Astrocyte (in vitro differentiated cells and primary cell): ENCODE measurements around the gene GRIK3. TPM values are rescaled to one million over a fixed set of nuclear protein-coding genes. Genes with fewer than 3 reads are reported as not detected.

Experiments used
- DNase-seq: peaks from one replicate; pipeline ENCODE4 v3.0.0-alpha.2; 2010; ENCODE audit warnings: low read depth
- FAIRE-seq: peaks from 2 replicates; lab custom pipeline; 2011; peaks lifted over from hg19 to GRCh38; lab: Jason Lieb, UNC
- H2AFZ ChIP-seq: 2 replicates; pipeline ENCODE4 v1.6.0; 2012; ENCODE audit warnings: low read depth, low read length, inconsistent platforms
- H3K27ac ChIP-seq: 2 replicates; pipeline ENCODE4 v1.5.1; 2011; ENCODE audit warnings: low read depth, low read length, inconsistent platforms
- H3K27me3 ChIP-seq: 2 replicates; pipeline ENCODE4 v1.6.0; 2011; ENCODE audit warnings: low read length, inconsistent platforms; ENCODE audit not compliant: insufficient read depth
- H3K36me3 ChIP-seq: 2 replicates; pipeline ENCODE4 v1.5.1; 2011; ENCODE audit warnings: low read length, inconsistent platforms; ENCODE audit not compliant: insufficient read depth
- H3K4me1 ChIP-seq: 2 replicates; pipeline ENCODE4 v1.5.1; 2011; ENCODE audit warnings: low read length, inconsistent platforms; ENCODE audit not compliant: insufficient read depth
- H3K4me2 ChIP-seq: 2 replicates; pipeline ENCODE4 v1.6.0; 2012; ENCODE audit warnings: low read length, inconsistent platforms
- H3K4me3 ChIP-seq: 2 replicates; pipeline ENCODE4 v1.5.1; 2011; ENCODE audit warnings: low read depth, mild to moderate bottlenecking, low read length, inconsistent platforms; ENCODE audit not compliant: insufficient read depth
- H3K79me2 ChIP-seq: 2 replicates; pipeline ENCODE4 v1.6.0; 2012; ENCODE audit warnings: mild to moderate bottlenecking, low read length, inconsistent platforms; ENCODE audit not compliant: insufficient read depth
- H3K9ac ChIP-seq: 2 replicates; pipeline ENCODE4 v1.6.0; 2012; ENCODE audit warnings: mild to moderate bottlenecking, low read length, inconsistent platforms
- H3K9me3 ChIP-seq: 2 replicates; pipeline ENCODE4 v1.5.1; 2012; ENCODE audit warnings: low read depth, mild to moderate bottlenecking, low read length, inconsistent platforms; ENCODE audit not compliant: insufficient read depth
- H4K20me1 ChIP-seq: 2 replicates; pipeline ENCODE4 v1.6.0; 2012; ENCODE audit warnings: low read length, inconsistent platforms; ENCODE audit not compliant: insufficient read depth
- H3K27ac Mint-ChIP-seq: one replicate; pipeline ENCODE4 v1.8.0; 2021; ENCODE audit warnings: mild to moderate bottlenecking, mixed read lengths; ENCODE audit not compliant: unreplicated experiment
- H3K27me3 Mint-ChIP-seq: one replicate; pipeline ENCODE4 v1.8.0; 2021; ENCODE audit warnings: low read depth, mixed read lengths; ENCODE audit not compliant: unreplicated experiment
- H3K36me3 Mint-ChIP-seq: one replicate; pipeline ENCODE4 v1.8.0; 2021; ENCODE audit warnings: low read depth, mixed read lengths; ENCODE audit not compliant: unreplicated experiment
- H3K4me1 Mint-ChIP-seq: one replicate; pipeline ENCODE4 v1.8.0; 2021; ENCODE audit warnings: low read depth, mixed read lengths; ENCODE audit not compliant: unreplicated experiment
- H3K4me3 Mint-ChIP-seq: one replicate; pipeline ENCODE4 v1.8.0; 2021; ENCODE audit warnings: mild to moderate bottlenecking, moderate library complexity, mixed read lengths; ENCODE audit not compliant: unreplicated experiment
- H3K9me3 Mint-ChIP-seq: one replicate; pipeline ENCODE4 v1.8.0; 2021; ENCODE audit warnings: mild to moderate bottlenecking, mixed read lengths; ENCODE audit not compliant: unreplicated experiment
- EZH2 ChIP-seq: IDR thresholded peaks from 2 replicates; pipeline ENCODE4 v1.6.1; 2012; ENCODE audit warnings: mild to moderate bottlenecking, low read length, inconsistent platforms; ENCODE audit not compliant: insufficient read depth
- total RNA-seq: library from RNA; stranded (reverse); gene quantifications from 2 replicates; pipeline ENCODE4 v1.2.1, GENCODE V29; 2021
- TF ChIP-seq, protein P1 (sequence below): IDR thresholded peaks from 2 replicates; pipeline ENCODE4 v1.5.1; 2011; ENCODE audit warnings: low read depth, mild to moderate bottlenecking, inconsistent platforms, low read length, moderate library complexity; ENCODE audit not compliant: insufficient read depth

The GRIK3 gene
- total RNA-seq, 1 donor from 2014 or later = 0.16 TPM

DNA sequence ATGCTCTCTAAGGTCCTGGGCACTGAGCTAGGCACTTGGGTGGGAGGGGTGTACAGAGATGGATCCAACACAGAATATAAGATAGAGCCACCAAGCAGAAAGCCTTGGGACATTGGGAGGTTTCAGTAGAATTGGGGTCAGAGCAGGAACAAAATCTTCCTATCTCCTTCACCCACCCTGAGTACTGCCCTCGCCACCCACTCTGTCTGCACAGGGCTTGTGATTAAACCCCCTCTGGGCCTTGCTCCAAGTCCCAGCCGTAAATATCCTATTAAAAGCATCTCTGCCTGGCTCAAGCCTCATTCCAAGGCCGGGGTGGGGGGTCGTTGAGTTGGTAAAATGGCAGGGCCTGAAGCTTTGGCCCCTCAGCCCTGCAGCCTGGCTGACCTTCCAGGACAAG is 166.7 kb downstream of the GRIK3 start:
- Histone ChIP-seq H3K4me1 (no peaks in the 10 kb centered on the region), H3K79me2 (no peaks in the 10 kb centered on the region), H4K20me1 (no peaks in the 10 kb centered on the region), H3K36me3 (no peaks in the 10 kb centered on the region), H3K27ac (no peak overlapping the region), H3K4me3 (no peak overlapping the region), H3K27me3 (no peaks in the 10 kb centered on the region), H3K4me2 (no peak overlapping the region), H3K9me3 (no peaks in the 10 kb centered on the region), H2AFZ (no peak overlapping the region), H3K9ac (no peak overlapping the region)
- no peak for DNase-seq
- no peak overlapping the region for H3K4me3 Mint-ChIP-seq
- H3K36me3 Mint-ChIP-seq = no peaks in the 10 kb centered on the region
- no peak overlapping the region for H3K27ac Mint-ChIP-seq
- H3K27me3 Mint-ChIP-seq = peaks cover 18% of the 10 kb centered on the region
- no peak for TF ChIP-seq EZH2
- TF ChIP-seq, protein P1, sequence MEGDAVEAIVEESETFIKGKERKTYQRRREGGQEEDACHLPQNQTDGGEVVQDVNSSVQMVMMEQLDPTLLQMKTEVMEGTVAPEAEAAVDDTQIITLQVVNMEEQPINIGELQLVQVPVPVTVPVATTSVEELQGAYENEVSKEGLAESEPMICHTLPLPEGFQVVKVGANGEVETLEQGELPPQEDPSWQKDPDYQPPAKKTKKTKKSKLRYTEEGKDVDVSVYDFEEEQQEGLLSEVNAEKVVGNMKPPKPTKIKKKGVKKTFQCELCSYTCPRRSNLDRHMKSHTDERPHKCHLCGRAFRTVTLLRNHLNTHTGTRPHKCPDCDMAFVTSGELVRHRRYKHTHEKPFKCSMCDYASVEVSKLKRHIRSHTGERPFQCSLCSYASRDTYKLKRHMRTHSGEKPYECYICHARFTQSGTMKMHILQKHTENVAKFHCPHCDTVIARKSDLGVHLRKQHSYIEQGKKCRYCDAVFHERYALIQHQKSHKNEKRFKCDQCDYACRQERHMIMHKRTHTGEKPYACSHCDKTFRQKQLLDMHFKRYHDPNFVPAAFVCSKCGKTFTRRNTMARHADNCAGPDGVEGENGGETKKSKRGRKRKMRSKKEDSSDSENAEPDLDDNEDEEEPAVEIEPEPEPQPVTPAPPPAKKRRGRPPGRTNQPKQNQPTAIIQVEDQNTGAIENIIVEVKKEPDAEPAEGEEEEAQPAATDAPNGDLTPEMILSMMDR = no peak
- H3K9me3 Mint-ChIP-seq = no peaks in the 10 kb centered on the region
- H3K4me1 Mint-ChIP-seq = peaks cover 8% of the 10 kb centered on the region
- no peak for FAIRE-seq

DNA sequence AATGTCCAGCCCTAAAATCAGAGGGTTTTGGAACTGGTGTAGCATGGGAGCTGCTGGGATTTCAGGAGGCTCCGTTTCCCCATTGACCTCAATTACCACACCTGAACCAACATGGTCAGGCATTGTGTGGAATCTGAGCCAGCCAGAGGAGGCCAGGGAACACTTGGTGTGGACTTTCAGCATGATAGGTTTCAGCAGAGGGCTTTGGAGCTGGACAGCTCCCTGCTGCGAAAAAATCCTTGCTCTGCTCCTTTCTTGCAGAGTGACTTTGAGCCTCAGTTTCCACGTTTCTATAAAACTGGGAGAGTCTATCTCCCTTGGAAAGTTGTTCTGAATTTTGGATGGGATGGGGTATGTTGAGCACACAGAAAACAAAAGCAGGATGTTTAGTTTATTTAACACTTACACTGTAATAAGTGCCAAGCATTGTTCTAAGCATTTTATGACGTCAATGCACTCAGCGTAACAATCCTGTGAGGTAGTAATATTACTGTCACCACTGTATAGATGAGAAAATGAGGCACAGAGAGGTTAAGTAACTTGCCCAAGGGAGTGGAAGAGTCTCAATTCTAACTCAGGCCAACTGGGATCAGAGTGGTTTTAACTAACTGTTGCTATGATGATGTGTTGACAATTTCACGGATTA is 168.0 kb downstream of the GRIK3 start:
- H3K27me3 ChIP-seq = no peaks in the 10 kb centered on the region
- no peak for TF ChIP-seq EZH2
- TF ChIP-seq, protein P1 = no peak
- no peaks in the 10 kb centered on the region for H3K9me3 ChIP-seq
- no peaks in the 10 kb centered on the region for H3K36me3 ChIP-seq
- H3K4me1 ChIP-seq = no peaks in the 10 kb centered on the region
- H3K79me2 ChIP-seq = no peaks in the 10 kb centered on the region
- no peak overlapping the region for H3K4me2 ChIP-seq
- no peak overlapping the region for H3K27ac Mint-ChIP-seq
- no peaks in the 10 kb centered on the region for H3K36me3 Mint-ChIP-seq
- H2AFZ ChIP-seq = no peak overlapping the region
- no peak overlapping the region for H3K4me3 Mint-ChIP-seq
- H4K20me1 ChIP-seq = no peaks in the 10 kb centered on the region
- peaks cover 25% of the 10 kb centered on the region for H3K27me3 Mint-ChIP-seq
- H3K27ac ChIP-seq = no peak overlapping the region
- DNase-seq = no peak
- H3K4me1 Mint-ChIP-seq = peaks cover 8% of the 10 kb centered on the region
- no peak for FAIRE-seq
- no peak overlapping the region for H3K9ac ChIP-seq
- no peak overlapping the region for H3K4me3 ChIP-seq
- no peaks in the 10 kb centered on the region for H3K9me3 Mint-ChIP-seq

DNA sequence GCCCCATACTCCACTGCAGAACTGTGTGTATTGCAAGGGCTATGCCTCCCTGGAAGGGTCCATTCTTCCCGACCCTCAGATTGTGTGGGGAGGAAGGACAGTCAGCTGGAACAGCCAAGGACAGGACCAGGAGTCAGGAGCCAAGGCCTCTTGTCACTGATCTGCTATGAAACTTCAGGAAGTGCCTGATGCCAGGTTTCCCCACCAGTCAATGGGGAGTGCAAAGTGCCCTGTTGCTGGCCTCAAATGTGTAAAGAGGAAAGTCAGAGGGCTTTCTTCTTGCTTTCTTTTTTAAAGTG is 168.8 kb downstream of the GRIK3 start:
- DNase-seq = no peak
- Mint-ChIP-seq H3K4me1 (peaks cover 8% of the 10 kb centered on the region), H3K27me3 (peaks cover 33% of the 10 kb centered on the region), H3K27ac (no peak overlapping the region), H3K9me3 (no peaks in the 10 kb centered on the region), H3K36me3 (no peaks in the 10 kb centered on the region), H3K4me3 (no peak overlapping the region)
- Histone ChIP-seq H3K36me3 (no peaks in the 10 kb centered on the region), H3K9ac (no peak overlapping the region), H3K4me1 (no peaks in the 10 kb centered on the region), H3K4me3 (no peak overlapping the region), H3K27ac (no peak overlapping the region), H3K9me3 (no peaks in the 10 kb centered on the region), H3K4me2 (no peak overlapping the region), H3K27me3 (no peaks in the 10 kb centered on the region), H2AFZ (no peak overlapping the region), H4K20me1 (no peaks in the 10 kb centered on the region), H3K79me2 (no peaks in the 10 kb centered on the region)
- TF ChIP-seq, protein P1 = no peak
- TF ChIP-seq EZH2 = no peak
- FAIRE-seq = no peak
